Immature natural killer cell (primary cell): ENCODE measurements around the gene THAP4. TPM values are rescaled to one million over a fixed set of nuclear protein-coding genes. Genes with fewer than 3 reads are reported as not detected.

Experiments
- DNase-seq, 3 donors: peaks; one replicate each; pipeline ENCODE4 v3.0.0; 2022; ENCODE audit warnings: mixed read lengths in 1 of 3
- H3K27ac Mint-ChIP-seq, 6 donors: one replicate each; pipeline ENCODE4 v1.8.0; 2020; ENCODE audit warnings: mixed read lengths in 6 of 6, mild to moderate bottlenecking in 5 of 6, inconsistent platforms in 4 of 6, moderate library complexity in 3 of 6
- H3K27me3 Mint-ChIP-seq, 3 donors: one replicate each; pipeline ENCODE4 v1.8.0; 2020 to 2021; ENCODE audit warnings: low read depth in 3 of 3, mild to moderate bottlenecking in 3 of 3, mixed read lengths in 3 of 3, moderate library complexity in 3 of 3, inconsistent platforms in 1 of 3
- H3K36me3 Mint-ChIP-seq, 3 donors: one replicate each; pipeline ENCODE4 v1.8.0; 2020; ENCODE audit warnings: mixed read lengths in 3 of 3, inconsistent platforms in 2 of 3, mild to moderate bottlenecking in 2 of 3
- H3K4me1 Mint-ChIP-seq, 2 donors: one replicate each; pipeline ENCODE4 v1.8.0; 2020; ENCODE audit warnings: inconsistent platforms in 2 of 2, mild to moderate bottlenecking in 2 of 2, mixed read lengths in 2 of 2, moderate library complexity in 1 of 2
- H3K4me3 Mint-ChIP-seq, 5 donors: one replicate each; pipeline ENCODE4 v1.8.0; 2020; ENCODE audit warnings: mild to moderate bottlenecking in 5 of 5, mixed read lengths in 5 of 5, inconsistent platforms in 3 of 5, moderate library complexity in 3 of 5
- H3K9me3 Mint-ChIP-seq, 6 donors: one replicate each; pipeline ENCODE4 v1.8.0; 2020; ENCODE audit warnings: mild to moderate bottlenecking in 6 of 6, mixed read lengths in 6 of 6, inconsistent platforms in 4 of 6, moderate library complexity in 3 of 6
- polyA plus RNA-seq, 3 donors: library from polyadenylated mRNA; unstranded; fragments of 300-500 nt; fragmentation: Illumina TruSeq; gene quantifications; one replicate each; pipeline ENCODE4 v1.2.3, GENCODE V29; 2021

Gene THAP4
- polyA plus RNA-seq, 3 donors from 2014 or later: 20.0 to 39.5 (median 29.4) TPM

DNA sequence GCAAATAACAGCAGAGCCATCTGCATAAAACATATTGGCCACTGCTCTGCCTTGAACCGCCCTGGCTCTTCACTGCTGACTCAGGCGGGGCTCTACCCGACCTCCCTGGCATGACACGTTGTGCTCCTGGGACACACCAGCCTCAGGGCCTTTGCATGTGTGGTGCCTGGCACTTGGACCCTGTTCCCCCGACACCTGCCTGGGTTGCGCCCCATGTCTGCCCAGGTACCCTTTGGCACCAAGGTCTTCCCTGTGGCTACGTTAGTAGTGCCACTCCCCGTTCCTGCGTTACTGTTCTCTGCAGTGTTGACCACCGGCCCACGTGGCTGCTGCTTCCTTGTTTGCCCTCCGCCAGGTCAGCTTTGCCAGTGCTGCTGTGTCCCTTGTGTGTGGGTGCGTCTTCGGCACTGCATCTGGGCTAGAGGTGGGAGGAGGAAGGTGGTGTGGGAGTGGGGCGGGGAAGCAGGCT lies 20.9 kb upstream of the THAP4 start:
- peak overlapping the region in 3 of 6 donors; percentile 53 to 76 (median 64) for H3K27ac Mint-ChIP-seq
- DNase-seq: no peak

DNA sequence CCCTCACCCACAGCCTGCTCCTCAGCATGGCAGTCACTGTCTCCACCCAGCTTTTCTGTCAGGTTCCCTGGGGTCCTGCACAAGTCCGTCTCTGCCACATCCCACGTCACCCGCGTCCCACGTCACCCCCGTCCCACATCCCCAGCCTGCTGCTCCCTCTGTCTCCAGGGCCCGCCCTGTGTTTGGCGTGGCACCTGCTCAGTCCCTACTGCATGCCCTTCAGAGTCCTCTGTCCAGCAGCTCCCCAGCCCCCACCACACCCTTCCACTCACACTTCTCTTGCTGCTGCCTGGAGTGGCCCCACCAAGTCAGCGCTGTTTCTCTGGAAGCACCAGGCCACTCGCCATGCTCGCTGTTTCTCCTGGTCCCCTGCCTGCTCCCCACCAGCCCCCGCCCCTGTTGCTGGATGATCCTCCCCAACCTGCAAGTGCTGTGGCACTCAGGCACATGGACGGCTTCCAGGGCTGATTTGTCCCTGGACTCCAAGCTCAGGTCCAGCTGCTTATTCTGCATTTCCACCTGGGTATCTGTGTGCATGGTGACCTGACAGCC lies 19.3 kb upstream of the THAP4 start:
- H3K36me3 Mint-ChIP-seq: peaks cover 16 to 46% (median 22%) of the 10 kb centered on the region in 3 donors
- no peak for DNase-seq
- peaks cover 1 to 4% of the 10 kb centered on the region in 2 donors for H3K4me1 Mint-ChIP-seq
- peaks cover 2 to 3% (median 2%) of the 10 kb centered on the region in 3 donors for H3K27me3 Mint-ChIP-seq
- H3K9me3 Mint-ChIP-seq: no peaks in the 10 kb centered on the region
- H3K27ac Mint-ChIP-seq: no peak overlapping the region
- no peak overlapping the region for H3K4me3 Mint-ChIP-seq

More for the DNA sequence above, 20.9 kb upstream of the THAP4 start:
- no peaks in the 10 kb centered on the region for H3K9me3 Mint-ChIP-seq
- peak overlapping the region in 1 of 5 donors; percentile 6 for H3K4me3 Mint-ChIP-seq
- peaks cover 0 to 1% of the 10 kb centered on the region in 2 donors for H3K4me1 Mint-ChIP-seq
- peaks cover 19 to 36% (median 22%) of the 10 kb centered on the region in 3 donors for H3K36me3 Mint-ChIP-seq
- H3K27me3 Mint-ChIP-seq: peaks cover 2 to 5% (median 2%) of the 10 kb centered on the region in 3 donors

DNA sequence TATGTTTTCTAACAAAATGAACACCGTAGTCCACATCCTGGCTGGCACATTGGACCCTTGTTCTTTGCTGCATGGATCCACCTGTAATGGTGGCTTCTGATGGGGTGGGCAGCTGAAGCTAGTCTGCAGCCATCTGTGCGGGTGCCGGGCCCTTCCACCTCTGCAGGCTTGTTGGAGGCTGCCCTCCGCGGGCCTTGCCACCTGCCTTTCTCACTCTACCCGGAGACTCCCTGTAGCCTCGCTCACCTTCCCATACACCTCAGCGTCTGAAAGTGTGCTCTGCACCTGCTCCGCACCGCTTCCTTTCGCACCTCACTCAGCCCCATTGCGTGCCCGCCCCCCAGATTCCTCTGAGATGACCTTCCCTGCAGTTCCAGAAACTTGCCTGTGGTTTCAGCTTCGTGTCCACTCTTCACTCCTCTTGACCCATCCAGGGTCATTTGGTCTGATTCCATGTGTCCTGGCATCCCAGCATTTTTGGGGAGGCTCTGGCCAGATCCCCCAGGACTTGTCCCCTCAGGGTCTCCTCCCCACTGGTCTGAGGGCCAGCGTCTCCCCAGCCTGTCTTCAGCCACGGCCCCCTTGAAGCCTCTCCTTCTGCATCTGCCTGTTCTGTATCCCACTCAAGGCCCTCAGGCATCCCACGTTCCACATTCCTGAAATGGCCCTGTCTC lies 18.7 kb upstream of the THAP4 start:
- no peak overlapping the region for H3K27ac Mint-ChIP-seq
- no peak overlapping the region for H3K4me3 Mint-ChIP-seq
- H3K27me3 Mint-ChIP-seq: peaks cover 1 to 3% (median 2%) of the 10 kb centered on the region in 3 donors
- no peaks in the 10 kb centered on the region for H3K9me3 Mint-ChIP-seq
- H3K36me3 Mint-ChIP-seq: peaks cover 15 to 51% (median 25%) of the 10 kb centered on the region in 3 donors
- H3K4me1 Mint-ChIP-seq: peaks cover 3 to 10% of the 10 kb centered on the region in 2 donors
- no peak for DNase-seq

DNA sequence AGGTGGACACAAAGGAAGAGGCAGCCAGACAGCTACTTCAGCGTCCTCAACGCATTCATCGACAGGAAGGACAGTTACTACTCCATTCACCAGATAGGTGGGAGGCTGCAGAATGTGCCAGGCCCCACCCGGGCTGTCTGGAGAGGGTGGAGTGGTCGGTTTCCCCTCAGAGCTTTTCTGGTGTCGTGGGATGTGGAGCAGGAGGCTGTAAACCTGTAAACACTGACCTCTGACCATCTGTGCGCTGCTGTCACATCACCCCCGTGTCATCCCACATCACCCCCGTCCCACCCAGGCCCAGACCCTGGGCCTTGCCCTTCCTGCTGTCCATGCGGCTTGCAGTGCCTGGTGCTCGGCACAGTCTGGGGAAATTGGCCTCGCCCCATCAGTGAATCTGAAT lies 17.6 kb upstream of the THAP4 start:
- Mint-ChIP-seq H3K4me1 (peaks cover 4 to 12% of the 10 kb centered on the region in 2 donors), H3K36me3 (peaks cover 7 to 45% (median 18%) of the 10 kb centered on the region in 3 donors), H3K9me3 (no peaks in the 10 kb centered on the region), H3K27me3 (peaks cover 0 to 3% (median 0%) of the 10 kb centered on the region in 3 donors), H3K27ac (no peak overlapping the region), H3K4me3 (no peak overlapping the region)
- no peak for DNase-seq

DNA sequence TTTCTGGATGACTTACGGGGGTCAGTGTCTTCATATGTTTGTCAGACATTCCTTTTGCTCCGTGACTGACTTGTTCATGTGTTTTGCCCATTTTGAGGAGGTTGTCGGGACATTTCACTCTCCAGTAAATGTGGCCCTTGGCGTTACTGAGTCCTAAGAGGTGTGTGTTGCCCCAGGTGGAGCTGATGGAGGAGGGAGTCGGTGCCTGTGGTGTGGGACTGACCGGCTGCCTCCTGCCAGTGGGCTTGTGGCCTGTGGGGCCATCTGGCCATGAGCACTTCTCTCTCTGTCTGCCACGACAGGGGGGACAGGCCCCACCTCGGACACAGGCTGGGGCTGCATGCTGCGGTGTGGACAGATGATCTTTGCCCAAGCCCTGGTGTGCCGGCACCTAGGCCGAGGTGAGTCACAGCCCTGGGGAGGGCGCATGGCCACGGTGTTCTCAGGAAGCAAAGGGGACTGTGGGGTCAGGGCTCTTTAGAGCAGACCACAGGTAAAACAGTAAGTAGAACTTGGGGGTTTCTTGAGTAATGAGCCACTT lies 16.3 kb upstream of the THAP4 start:
- Mint-ChIP-seq H3K4me3 (no peak overlapping the region), H3K4me1 (peaks cover 7 to 24% of the 10 kb centered on the region in 2 donors), H3K27me3 (peaks cover 0 to 3% (median 0%) of the 10 kb centered on the region in 3 donors), H3K36me3 (peaks cover 4 to 39% (median 10%) of the 10 kb centered on the region in 3 donors), H3K27ac (no peak overlapping the region), H3K9me3 (no peaks in the 10 kb centered on the region)
- no peak for DNase-seq

DNA sequence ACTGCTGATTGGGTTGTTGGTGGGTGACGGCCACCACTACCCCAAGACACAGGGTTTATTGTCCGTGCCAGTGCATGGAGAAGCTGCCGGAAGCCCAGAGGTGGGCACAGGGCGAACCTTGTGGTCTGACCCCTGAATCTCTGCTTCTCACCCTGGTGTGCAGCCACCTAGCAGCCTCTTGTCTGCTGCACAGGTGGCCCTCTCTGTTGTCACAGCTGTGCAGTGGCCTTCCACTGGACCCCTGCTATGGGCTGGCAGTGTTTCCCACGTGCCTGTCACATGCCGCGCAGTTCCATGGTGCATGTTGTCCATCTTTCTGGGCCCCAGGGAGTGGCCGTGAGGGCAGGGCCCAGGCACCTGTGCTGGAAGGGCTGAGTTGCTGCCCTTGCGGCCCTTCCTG lies 15.8 kb upstream of the THAP4 start:
- Mint-ChIP-seq H3K4me1 (peaks cover 8 to 27% of the 10 kb centered on the region in 2 donors), H3K4me3 (no peak overlapping the region), H3K27ac (no peak overlapping the region), H3K36me3 (peaks cover 4 to 37% (median 10%) of the 10 kb centered on the region in 3 donors), H3K9me3 (no peaks in the 10 kb centered on the region), H3K27me3 (peaks cover 0 to 3% (median 0%) of the 10 kb centered on the region in 3 donors)
- no peak for DNase-seq

DNA sequence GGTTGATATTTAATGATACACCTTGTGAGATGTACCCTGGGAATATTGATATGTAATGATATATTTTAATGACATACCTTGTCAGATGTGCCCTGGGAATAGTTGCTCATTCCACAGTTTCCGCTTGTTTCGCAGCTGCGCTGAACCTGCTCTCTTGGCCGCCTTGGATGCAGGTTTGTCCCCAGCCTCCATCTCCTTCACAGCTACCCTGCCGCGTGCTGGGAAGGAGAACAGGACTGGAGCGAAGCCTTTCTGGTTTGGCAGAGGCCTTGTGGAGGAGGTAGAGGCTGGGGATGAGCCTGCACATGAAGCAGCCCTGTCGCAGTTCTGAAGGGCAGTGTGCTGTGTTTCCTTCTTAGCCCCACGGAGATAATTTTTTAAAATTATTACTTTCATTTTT lies 15.2 kb upstream of the THAP4 start:
- Mint-ChIP-seq H3K9me3 (no peaks in the 10 kb centered on the region), H3K4me3 (no peak overlapping the region), H3K4me1 (peaks cover 8 to 27% of the 10 kb centered on the region in 2 donors), H3K36me3 (peaks cover 4 to 33% (median 10%) of the 10 kb centered on the region in 3 donors), H3K27ac (no peak overlapping the region), H3K27me3 (peaks cover 0 to 3% (median 0%) of the 10 kb centered on the region in 3 donors)
- DNase-seq: no peak

DNA sequence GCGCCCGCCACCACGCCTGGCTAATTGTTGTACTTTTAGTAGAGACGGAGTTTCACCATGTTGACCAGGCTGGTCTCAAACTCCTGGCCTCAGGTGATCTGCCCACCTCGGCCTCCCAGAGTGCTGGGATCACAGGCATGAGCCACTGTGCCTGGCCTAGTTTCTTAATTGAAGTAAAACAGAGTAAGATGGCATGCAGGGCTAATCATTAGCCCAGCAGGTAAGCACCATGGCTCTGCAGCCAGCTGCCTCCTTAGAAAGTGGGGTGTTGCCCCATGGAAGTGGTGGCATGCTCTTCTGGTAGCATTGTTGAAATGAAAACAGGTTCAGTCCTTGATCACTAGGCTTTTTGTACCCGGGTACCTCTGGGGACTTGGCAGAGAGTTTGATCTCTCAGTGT lies 13.0 kb upstream of the THAP4 start:
- H3K27me3 Mint-ChIP-seq: peaks cover 0 to 3% (median 0%) of the 10 kb centered on the region in 3 donors
- H3K9me3 Mint-ChIP-seq: no peaks in the 10 kb centered on the region
- no peak for DNase-seq
- H3K27ac Mint-ChIP-seq: no peak overlapping the region
- H3K4me1 Mint-ChIP-seq: peaks cover 12 to 35% of the 10 kb centered on the region in 2 donors
- peaks cover 3 to 20% (median 4%) of the 10 kb centered on the region in 3 donors for H3K36me3 Mint-ChIP-seq
- no peak overlapping the region for H3K4me3 Mint-ChIP-seq

DNA sequence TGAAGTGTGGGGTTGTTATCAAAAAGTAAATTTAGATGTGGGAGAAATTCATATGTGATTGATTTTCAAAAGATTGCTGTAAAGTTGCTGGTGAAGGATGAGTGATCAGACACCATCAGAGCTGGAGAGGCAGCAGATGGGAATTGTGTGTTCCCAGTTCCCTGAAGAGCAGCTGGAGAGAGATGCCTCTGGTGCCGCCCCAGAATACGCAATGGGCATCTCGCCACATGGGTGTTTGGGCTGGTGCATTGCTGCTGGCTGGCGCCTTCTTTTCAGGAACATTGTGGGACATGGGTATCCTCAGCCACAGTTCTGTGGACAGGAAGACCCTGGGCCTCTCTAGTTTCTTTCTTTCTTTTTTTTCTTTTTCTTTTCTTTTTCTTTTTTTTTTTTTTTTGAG lies 12.4 kb upstream of the THAP4 start:
- peaks cover 3 to 17% (median 4%) of the 10 kb centered on the region in 3 donors for H3K36me3 Mint-ChIP-seq
- no peak overlapping the region for H3K27ac Mint-ChIP-seq
- H3K27me3 Mint-ChIP-seq: no peaks in the 10 kb centered on the region
- peaks cover 13 to 35% of the 10 kb centered on the region in 2 donors for H3K4me1 Mint-ChIP-seq
- no peaks in the 10 kb centered on the region for H3K9me3 Mint-ChIP-seq
- no peak overlapping the region for H3K4me3 Mint-ChIP-seq
- DNase-seq: no peak

DNA sequence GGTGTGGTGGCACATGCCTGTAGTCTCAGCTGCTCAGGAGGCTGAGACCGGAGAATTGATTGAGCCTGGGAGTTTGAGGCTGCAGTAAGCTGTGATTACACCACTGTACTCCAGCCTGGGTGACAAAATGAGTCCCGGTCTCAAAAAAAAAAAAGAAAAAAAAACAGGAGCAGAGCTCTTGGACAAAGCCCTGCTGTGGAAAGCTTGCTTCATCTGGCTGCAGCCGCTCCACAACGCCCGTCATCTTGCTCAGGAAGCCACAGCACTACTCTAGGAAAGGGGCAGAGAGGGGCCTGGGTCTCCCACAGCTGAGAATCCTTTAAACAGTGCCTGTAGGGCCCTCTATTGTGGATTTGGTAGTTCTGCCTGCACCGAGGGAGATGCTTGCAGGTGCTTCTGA lies 11.5 kb upstream of the THAP4 start:
- Mint-ChIP-seq H3K4me3 (no peak overlapping the region), H3K27me3 (no peaks in the 10 kb centered on the region), H3K27ac (no peak overlapping the region), H3K4me1 (peaks cover 13 to 35% of the 10 kb centered on the region in 2 donors), H3K9me3 (no peaks in the 10 kb centered on the region), H3K36me3 (peaks cover 3 to 17% (median 4%) of the 10 kb centered on the region in 3 donors)
- DNase-seq: no peak

DNA sequence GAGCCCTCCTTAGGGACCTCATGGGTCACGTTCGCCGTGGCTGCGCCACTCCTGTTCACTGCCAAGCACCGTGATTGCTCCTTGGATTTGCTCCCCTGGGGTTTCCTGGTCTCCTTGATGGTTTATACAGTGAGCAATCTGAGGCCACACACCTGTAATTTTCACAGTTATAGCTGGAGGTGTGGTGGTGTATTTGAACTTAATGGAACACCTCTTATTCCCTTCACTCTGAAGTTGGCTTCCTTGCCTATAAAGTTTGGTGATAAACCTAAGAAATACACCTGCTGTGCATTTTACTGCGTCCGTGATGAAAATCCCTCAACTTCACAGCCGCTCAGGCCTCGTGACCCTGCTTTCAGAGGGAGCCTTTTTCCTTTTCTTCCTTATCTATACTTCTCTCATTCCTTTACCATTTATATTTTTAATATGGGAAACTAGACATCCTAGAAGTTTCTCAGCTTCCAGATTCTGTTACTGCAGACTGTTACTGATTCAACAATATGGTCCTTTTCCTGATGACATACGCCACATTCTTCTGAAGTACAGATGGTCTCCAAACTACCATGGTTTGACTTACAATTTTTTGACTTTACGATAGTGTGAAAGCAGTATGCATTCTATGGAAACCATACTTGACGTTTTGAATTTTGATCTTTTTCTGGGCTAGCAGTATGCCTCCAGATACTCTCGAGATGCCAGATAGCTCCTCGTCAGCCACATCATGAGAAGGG lies 9.1 kb upstream of the THAP4 start:
- DNase-seq: no peak
- Mint-ChIP-seq H3K27ac (no peak overlapping the region), H3K9me3 (no peaks in the 10 kb centered on the region), H3K4me1 (peaks cover 25 to 45% of the 10 kb centered on the region in 2 donors), H3K4me3 (no peak overlapping the region), H3K27me3 (peaks cover 0 to 2% (median 2%) of the 10 kb centered on the region in 3 donors), H3K36me3 (peaks cover 0 to 4% (median 2%) of the 10 kb centered on the region in 3 donors)

DNA sequence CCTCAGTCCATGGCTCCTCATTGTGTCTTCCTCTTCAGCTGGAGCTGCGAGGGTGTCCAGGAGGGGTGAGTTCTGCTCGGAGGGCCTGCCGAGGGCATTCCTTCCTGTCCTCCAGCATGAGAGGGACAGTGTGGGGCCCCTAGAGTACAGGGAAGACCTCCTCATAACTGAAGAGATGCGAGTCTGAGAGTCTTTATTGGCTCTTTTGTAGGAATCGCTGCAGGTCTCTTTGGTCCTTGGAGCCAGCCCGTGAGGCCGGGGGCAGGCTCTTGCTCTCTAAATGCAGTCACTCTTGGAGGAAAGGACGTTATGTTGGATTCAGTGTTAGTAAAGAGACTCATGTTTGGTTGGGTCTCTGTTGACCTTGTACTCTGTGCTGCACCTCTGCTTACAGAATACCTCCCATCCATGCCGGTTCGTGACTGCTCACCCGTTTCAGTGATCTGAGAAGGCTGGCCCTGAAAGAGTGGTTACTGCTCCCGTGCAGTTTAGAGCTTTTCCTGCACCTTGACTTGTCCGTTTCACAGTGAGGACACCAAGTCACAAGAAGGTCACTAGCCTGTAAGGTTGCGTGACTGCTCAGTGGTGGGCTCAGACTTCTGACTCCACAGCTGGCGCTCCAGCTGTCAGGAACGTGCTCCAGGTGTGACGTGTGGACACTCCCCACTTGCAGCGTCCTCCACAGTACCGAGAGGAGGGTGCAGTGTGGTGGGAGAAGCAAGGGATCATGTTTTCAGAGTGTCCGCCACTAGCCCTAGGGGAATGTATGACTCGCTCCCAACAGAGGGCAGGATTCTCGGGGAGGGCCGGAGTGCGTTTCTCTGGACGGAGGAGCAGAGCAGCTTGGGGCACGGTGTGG lies 8.3 kb upstream of the THAP4 start:
- peaks cover 32 to 47% of the 10 kb centered on the region in 2 donors for H3K4me1 Mint-ChIP-seq
- H3K27me3 Mint-ChIP-seq: peaks cover 2% of the 10 kb centered on the region in 3 donors
- H3K4me3 Mint-ChIP-seq: no peak overlapping the region
- H3K27ac Mint-ChIP-seq: no peak overlapping the region
- H3K9me3 Mint-ChIP-seq: no peaks in the 10 kb centered on the region
- no peak for DNase-seq
- no peaks in the 10 kb centered on the region for H3K36me3 Mint-ChIP-seq

DNA sequence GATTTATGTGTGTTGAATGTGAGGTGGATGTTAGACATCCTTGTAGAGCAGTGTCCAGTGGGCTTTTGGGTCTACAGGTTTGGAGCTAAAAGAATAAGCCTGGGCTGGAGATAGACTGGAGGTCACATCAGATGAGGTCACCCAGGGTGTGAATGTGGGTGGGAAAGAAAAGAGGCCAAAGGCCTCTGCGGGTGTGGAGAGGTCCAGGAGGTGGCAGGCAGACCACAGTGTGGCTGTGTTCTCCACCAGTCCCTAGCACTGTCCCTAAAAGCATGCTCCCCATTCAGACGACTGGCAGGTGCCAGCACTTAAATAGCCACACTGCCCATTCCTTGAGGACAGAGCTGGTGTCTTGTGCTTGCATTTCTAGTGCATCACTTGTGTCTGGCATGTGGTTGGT lies 4.7 kb upstream of the THAP4 start:
- H3K27ac Mint-ChIP-seq: peak overlapping the region in 4 of 6 donors; percentile 7 to 71 (median 54)
- no peaks in the 10 kb centered on the region for H3K36me3 Mint-ChIP-seq
- no peak for DNase-seq
- peak overlapping the region in 1 of 5 donors; percentile 12 for H3K4me3 Mint-ChIP-seq
- peaks cover 46 to 56% of the 10 kb centered on the region in 2 donors for H3K4me1 Mint-ChIP-seq
- no peaks in the 10 kb centered on the region for H3K9me3 Mint-ChIP-seq
- peaks cover 2 to 5% (median 2%) of the 10 kb centered on the region in 3 donors for H3K27me3 Mint-ChIP-seq
